IMR-90 (cell line): Measurements from ENCODE around the gene PARP12. TPM values are rescaled to one million over a fixed set of nuclear protein-coding genes. Genes with fewer than 3 reads are reported as not detected.

Experiments used
- ATAC-seq: fragments of 200-7000 bp; cut with Tn5 transposase; 2 replicates; pipeline ENCODE4 v1.9.1; 2020; ENCODE audit warnings: low read depth, mild to moderate bottlenecking, moderate library complexity
- BruUV-seq: library from RNA; stranded (reverse); fragments of 400-500 nt; replicated peaks from 2 replicates; lab custom pipeline; 2021; lab: Mats Ljungman, UMichigan
- CTCF ChIA-PET: fragments of 300-600 bp; formaldehyde crosslinking; extraction: SDS; loops from one replicate; lab custom pipeline; 2021; ENCODE audit warnings: antibody characterized with exemption; lab: Yijun Ruan, JAX
- POLR2A ChIA-PET: fragments of 300-600 bp; sonication (Branson Sonifier 250); formaldehyde crosslinking; loops from one replicate; lab custom pipeline; 2022; ENCODE audit warnings: antibody characterized with exemption; ENCODE audit not compliant: unreplicated experiment; lab: Charles Lee
- DNase-seq: peaks from one replicate; pipeline ENCODE4 v3.0.0; 2013
- H2AFZ ChIP-seq: replicated peaks from 2 replicates; pipeline ENCODE3; 2013; ENCODE audit warnings: low read length, mild to moderate bottlenecking; ENCODE audit not compliant: poor library complexity
- H2AK5ac ChIP-seq: 2 replicates; pipeline ENCODE4 v1.6.1; 2013; ENCODE audit warnings: low read depth, low read length, inconsistent platforms
- H2AK9ac ChIP-seq: replicated peaks from 2 replicates; pipeline ENCODE3; 2013; ENCODE audit warnings: mild to moderate bottlenecking, low read depth, low read length, moderate library complexity; ENCODE audit not compliant: poor library complexity
- H2BK120ac ChIP-seq: 2 replicates; pipeline ENCODE4 v1.6.1; 2013; ENCODE audit warnings: low read depth, low read length, inconsistent platforms
- H2BK15ac ChIP-seq: 3 replicates; pipeline ENCODE4 v1.6.1; 2013; ENCODE audit warnings: low read depth, low read length, inconsistent platforms
- H2BK20ac ChIP-seq: 2 replicates; pipeline ENCODE4 v1.6.1; 2013; ENCODE audit warnings: low read depth, mild to moderate bottlenecking, inconsistent platforms, low read length, moderate library complexity
- H2BK5ac ChIP-seq: 2 replicates; pipeline ENCODE4 v1.6.1; 2013; ENCODE audit warnings: mild to moderate bottlenecking, low read depth, low read length, inconsistent platforms; ENCODE audit not compliant: poor library complexity, severe bottlenecking
- H3K14ac ChIP-seq: replicated peaks from 2 replicates; pipeline ENCODE4 v1.6.1; 2013; ENCODE audit warnings: low read depth, low read length, inconsistent platforms
- H3K18ac ChIP-seq: 2 replicates; pipeline ENCODE4 v1.6.1; 2013; ENCODE audit warnings: low read depth, low read length, control low read depth
- H3K23ac ChIP-seq: 2 replicates; pipeline ENCODE4 v1.6.1; 2013; ENCODE audit warnings: low read depth, low read length, inconsistent platforms
- H3K27ac ChIP-seq: 2 replicates; pipeline ENCODE4 v1.5.1; 2013; ENCODE audit warnings: mild to moderate bottlenecking, control low read depth, low read length; ENCODE audit not compliant: insufficient read depth
- H3K27me3 ChIP-seq: 2 replicates; pipeline ENCODE4 v1.6.1; 2013; ENCODE audit warnings: low read length; ENCODE audit not compliant: control insufficient read depth, insufficient read depth
- H3K36me3 ChIP-seq: 2 replicates; pipeline ENCODE4 v1.6.1; 2013; ENCODE audit warnings: low read length, mixed read lengths; ENCODE audit not compliant: control insufficient read depth, insufficient read depth
- H3K4ac ChIP-seq: 2 replicates; pipeline ENCODE4 v1.6.1; 2013; ENCODE audit warnings: low read depth, low read length, inconsistent platforms
- H3K4me1 ChIP-seq: 2 replicates; pipeline ENCODE4 v1.6.1; 2013; ENCODE audit warnings: low read length, mixed read lengths; ENCODE audit not compliant: control insufficient read depth, insufficient read depth
- H3K4me2 ChIP-seq: 2 replicates; pipeline ENCODE4 v1.6.1; 2013; ENCODE audit warnings: low read depth, mild to moderate bottlenecking, control low read depth, low read length, moderate library complexity
- H3K4me3 ChIP-seq: 2 replicates; pipeline ENCODE4 v1.5.1; 2013; ENCODE audit warnings: low read depth, mild to moderate bottlenecking, control low read depth, low read length, moderate library complexity; ENCODE audit not compliant: insufficient read depth
- H3K56ac ChIP-seq: 2 replicates; pipeline ENCODE4 v1.6.1; 2013; ENCODE audit warnings: low read length, inconsistent platforms; ENCODE audit not compliant: insufficient read depth; ENCODE audit errors: extremely low read depth
- H3K79me1 ChIP-seq, 2 experiments: 2 replicates each; pipeline ENCODE4 v1.6.1; 2013; ENCODE audit warnings: low read length in 2 of 2, inconsistent platforms in 1 of 2, low read depth in 1 of 2
- H3K9ac ChIP-seq: 2 replicates; pipeline ENCODE4 v1.6.1; 2013; ENCODE audit warnings: low read depth, low read length, control low read depth
- H3K9me1 ChIP-seq: 2 replicates; pipeline ENCODE4 v1.6.1; 2013; ENCODE audit warnings: low read length, inconsistent platforms; ENCODE audit not compliant: insufficient read depth
- H3K9me3 ChIP-seq: 2 replicates; pipeline ENCODE4 v1.6.1; 2013; ENCODE audit warnings: low read length; ENCODE audit not compliant: control insufficient read depth, insufficient read depth
- H4K20me1 ChIP-seq: 2 replicates; pipeline ENCODE4 v1.6.1; 2013; ENCODE audit warnings: low read length, inconsistent platforms; ENCODE audit not compliant: insufficient read depth
- H4K5ac ChIP-seq: 2 replicates; pipeline ENCODE4 v1.6.1; 2013; ENCODE audit warnings: mild to moderate bottlenecking, low read depth, low read length, control low read depth
- H4K8ac ChIP-seq, 2 experiments: 2 replicates each; pipeline ENCODE4 v1.6.1; 2013; ENCODE audit warnings: low read depth in 2 of 2, low read length in 2 of 2, control low read depth in 1 of 2, inconsistent platforms in 1 of 2
- H4K91ac ChIP-seq: 2 replicates; pipeline ENCODE4 v1.6.1; 2013; ENCODE audit warnings: low read depth, low read length, inconsistent platforms; ENCODE audit not compliant: insufficient read depth
- BHLHE40 ChIP-seq: fragments of 150-350 bp; IDR thresholded peaks from 2 replicates; pipeline ENCODE4 v1.6.1; 2016; ENCODE audit warnings: mild to moderate bottlenecking, low read depth, low read length
- CEBPB ChIP-seq: IDR thresholded peaks from 2 replicates; pipeline ENCODE4 v1.6.1; 2012; ENCODE audit warnings: low read depth, low read length, improper control_type of control experiment
- CTCF ChIP-seq: conservative IDR thresholded peaks from 2 replicates; pipeline ENCODE4 v1.5.1; 2012; ENCODE audit warnings: mild to moderate bottlenecking, low read depth, low read length, improper control_type of control experiment
- ELK1 ChIP-seq: fragments of 150-350 bp; IDR thresholded peaks from 2 replicates; pipeline ENCODE4 v1.6.1; 2016; ENCODE audit warnings: low read depth, mild to moderate bottlenecking, low read length, moderate library complexity, borderline replicate concordance
- FOS ChIP-seq: fragments of 150-350 bp; IDR thresholded peaks from 2 replicates; pipeline ENCODE4 v1.6.1; 2016; ENCODE audit warnings: low read depth, low read length
- MXI1 ChIP-seq: IDR thresholded peaks from 2 replicates; pipeline ENCODE4 v1.6.1; 2012; ENCODE audit warnings: low read depth, mild to moderate bottlenecking, low read length, moderate library complexity, borderline replicate concordance
- POLR2A ChIP-seq: IDR thresholded peaks from 2 replicates; pipeline ENCODE4 v1.6.1; 2012; ENCODE audit warnings: mild to moderate bottlenecking, low read depth, low read length
- RCOR1 ChIP-seq: IDR thresholded peaks from 2 replicates; pipeline ENCODE4 v1.6.1; 2012; ENCODE audit warnings: mild to moderate bottlenecking, low read length, improper control_type of control experiment; ENCODE audit not compliant: insufficient replicate concordance
- RFX5 ChIP-seq: IDR thresholded peaks from 2 replicates; pipeline ENCODE4 v1.8.0; 2012; ENCODE audit warnings: low read depth, mild to moderate bottlenecking, low read length, moderate library complexity
- SMC3 ChIP-seq: fragments of 150-350 bp; IDR thresholded peaks from 2 replicates; pipeline ENCODE4 v1.6.1; 2016; ENCODE audit warnings: low read depth, mild to moderate bottlenecking, antibody characterized with exemption, low read length, moderate library complexity
- USF2 ChIP-seq: fragments of 150-350 bp; IDR thresholded peaks from 2 replicates; pipeline ENCODE4 v1.6.1; 2017; ENCODE audit warnings: mild to moderate bottlenecking, antibody characterized with exemption, low read length, low read depth
- WGBS, 2 experiments: methylation state at CpG; one replicate each; pipeline versions ENCODE4 v1.1.5 to v1.1.7; 2013; ENCODE audit warnings: missing lambda C conversion rate in 2 of 2; ENCODE audit not compliant: insufficient read length in 1 of 2; ENCODE audit errors: extremely low coverage in 2 of 2; 5-methylcytosine and 5-hydroxymethylcytosine counted together
- dilution Hi-C: fragments of 300-500 bp; cut with HindIII; formaldehyde crosslinking; loops from one replicate; pipeline ENCODE4 v1.14.3; 2018; ENCODE audit warnings: low sequenced_read_pairs; ENCODE audit not compliant: unreplicated experiment
- in situ Hi-C: fragments of 300-500 bp; cut with MboI; formaldehyde crosslinking; loops from 3 replicates; pipeline ENCODE4 v1.14.3; 2019; ENCODE audit warnings: low sequenced_read_pairs, inconsistent platforms, mixed read lengths
- intact Hi-C: fragments of 100-400 bp; cut with micrococcal nuclease; formaldehyde crosslinking; loops from 2 replicates; pipeline ENCODE4 v1.10.0; 2022
- polyA plus RNA-seq, 3 experiments: library from polyadenylated mRNA; depleted of rRNA; stranded (reverse); fragments of >200 nt; gene quantifications; 2 replicates each; pipeline ENCODE4 v1.2.3, GENCODE V29; 2012; ENCODE audit warnings: low replicate concordance in 1 of 3
- total RNA-seq: library from RNA; depleted of rRNA; stranded (reverse); fragments of >200 nt; gene quantifications from 2 replicates; pipeline ENCODE4 v1.2.3, GENCODE V29; 2012

PARP12 gene
- total and polyA plus RNA-seq, 2 of the 4 experiments (the other 2 are of a cell fraction), result 7.2 to 11.3 TPM

- no peak overlapping the region for H3K4me3 ChIP-seq
- CTCF ChIA-PET, result no interaction called here
- WGBS, 2 experiments, result 100% methylated on average over 1 of the region's 6 CpGs; no CpG with 5 or more reads in 1 of the 2 experiments
These were observed 16.4 kb upstream of the PARP12 start for GRCh38 chr7:140079121-140079536.

More at GRCh38 chr7:140079121-140079536, 16.4 kb upstream of the PARP12 start:
- no peak overlapping the region for H2BK120ac ChIP-seq
- H4K20me1 ChIP-seq, result no peaks in the 10 kb centered on the region
- H2BK20ac ChIP-seq, result no peak overlapping the region
- ATAC-seq (peak; percentile 55), DNase-seq (peak; percentile 83)
- dilution Hi-C loops (no loop called here), intact Hi-C loops (no loop called here), in situ Hi-C loops (no loop called here)
- no peak overlapping the region for H2AK5ac ChIP-seq
- no peak overlapping the region for H2BK5ac ChIP-seq
- no peak overlapping the region for H4K5ac ChIP-seq
- no peak overlapping the region for H2BK15ac ChIP-seq
- H3K9me1 ChIP-seq, result 0 out of 2 replicates have a peak, but pooled peaks cover 2% of the 10 kb centered on the region
- no peak overlapping the region for H4K8ac ChIP-seq
- H3K9ac ChIP-seq, result no peak overlapping the region
- no peak overlapping the region for H4K91ac ChIP-seq
- no peak overlapping the region for H3K4ac ChIP-seq
- H3K4me2 ChIP-seq, result no peak overlapping the region
- no peaks in the 10 kb centered on the region for H3K9me3 ChIP-seq
- H3K14ac ChIP-seq, result no peak overlapping the region
- H3K79me1 ChIP-seq, result no peaks in the 10 kb centered on the region
- POLR2A ChIA-PET, result no interaction called here
- BruUV-seq, result no TSS peak
- H3K27me3 ChIP-seq, result peaks cover 6% of the 10 kb centered on the region
- H3K56ac ChIP-seq, result no peak overlapping the region
- H3K4me1 ChIP-seq, result no peaks in the 10 kb centered on the region
- H3K27ac ChIP-seq, result no peak overlapping the region
- H2AFZ ChIP-seq, result no peak overlapping the region
- H2AK9ac ChIP-seq, result no peak overlapping the region
- H3K36me3 ChIP-seq, result peaks cover 1% of the 10 kb centered on the region
- TF ChIP-seq RCOR1 (no peak), FOS (no peak), ELK1 (no peak), SMC3 (no peak), BHLHE40 (peak; percentile 92), RFX5 (peak; percentile 87), POLR2A (no peak), USF2 (peak; percentile 58; the same call in 1 of the 2 replicates), MXI1 (no peak), CTCF (0 out of 2 replicates have a peak, but pooled peaks have one; percentile 18), CEBPB (no peak)
- H3K23ac ChIP-seq, result no peak overlapping the region
- no peak overlapping the region for H3K18ac ChIP-seq
